ENCODE measurements around the gene CCDC50.

CCDC50 gene

DNA sequence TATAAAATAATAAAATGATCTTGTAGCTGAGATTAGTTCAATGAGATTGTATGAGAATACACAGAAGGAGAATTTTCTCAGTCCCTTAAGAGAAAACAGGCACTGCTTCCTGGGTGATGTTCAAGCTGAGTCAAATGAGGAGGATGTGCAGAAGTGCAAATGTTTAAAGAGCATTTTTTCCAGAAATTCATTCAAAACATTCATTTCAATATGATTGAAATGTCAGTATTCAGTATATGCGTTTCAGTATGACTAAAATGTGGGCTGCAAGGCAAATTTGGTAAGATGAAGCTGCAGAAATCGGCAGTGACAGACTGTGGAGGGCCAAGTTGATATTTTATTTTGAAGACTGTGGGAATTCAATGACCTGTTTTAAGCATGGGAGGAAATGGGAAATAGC, 112.5 kb downstream of the CCDC50 start:
- no peak overlapping the region for H3K4me3 ChIP-seq (ENCODE audit: low read length)
- no peak for TF ChIP-seq EZH2 (optimal IDR thresholded peaks at IDR 0.05; ENCODE audit: low read depth, low read length)
- H3F3A ChIP-seq (ENCODE audit: insufficient read depth, low read length), result no peaks in the 10 kb centered on the region
- H3K9me2 ChIP-seq (replicated peaks; ENCODE audit: insufficient read depth, low read length), result no peaks in the 10 kb centered on the region
- no peak overlapping the region for H3K27ac ChIP-seq (ENCODE audit: low read length)
- no peak overlapping the region for H2AFZ ChIP-seq (ENCODE audit: low read length)
- H3K27me3 ChIP-seq (replicated peaks; ENCODE audit: insufficient read depth, low read length), result no peaks in the 10 kb centered on the region
- no peaks in the 10 kb centered on the region for H3K9me3 ChIP-seq (replicated peaks; ENCODE audit: insufficient read depth, low read length)
- no peaks in the 10 kb centered on the region for H4K20me1 ChIP-seq (ENCODE audit: insufficient read depth, low read length)
- H3K79me2 ChIP-seq (ENCODE audit: low read length), result no peaks in the 10 kb centered on the region
- H3K36me3 ChIP-seq (replicated peaks; ENCODE audit: insufficient read depth, low read length), result no peaks in the 10 kb centered on the region
- no peaks in the 10 kb centered on the region for H3K4me1 ChIP-seq (ENCODE audit: low read length)
- no peak overlapping the region for H3K9ac ChIP-seq (ENCODE audit: low read length)
- DNase-seq, result no peak
- H3K4me2 ChIP-seq (ENCODE audit: low read depth, low read length), result no peak overlapping the region

DNA sequence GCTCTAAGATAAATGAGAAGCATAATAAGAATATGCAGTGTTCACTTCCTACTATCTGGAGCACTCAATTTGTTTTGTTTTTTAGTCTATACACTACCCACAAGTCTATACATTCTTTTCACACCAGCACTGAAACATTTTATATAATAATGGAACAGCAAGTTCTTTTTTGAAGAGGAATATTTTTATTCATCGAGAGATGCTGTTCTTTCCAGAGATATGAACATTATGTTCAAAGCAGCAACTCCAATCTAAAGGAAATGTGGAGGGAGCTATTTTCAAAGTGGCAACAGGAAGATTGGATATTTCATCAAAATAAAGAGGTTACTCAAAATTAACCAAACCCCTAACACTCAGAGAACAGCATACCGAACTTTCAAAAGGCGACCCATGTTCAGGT, 115.4 kb downstream of the CCDC50 start:
- Histone ChIP-seq H3K9me2 (replicated peaks; ENCODE audit: insufficient read depth, low read length) (no peaks in the 10 kb centered on the region), H3K9me3 (replicated peaks; ENCODE audit: insufficient read depth, low read length) (no peaks in the 10 kb centered on the region), H3K36me3 (replicated peaks; ENCODE audit: insufficient read depth, low read length) (no peaks in the 10 kb centered on the region), H3F3A (ENCODE audit: insufficient read depth, low read length) (no peaks in the 10 kb centered on the region), H3K4me2 (ENCODE audit: low read depth, low read length) (no peak overlapping the region), H3K79me2 (ENCODE audit: low read length) (no peaks in the 10 kb centered on the region), H3K4me1 (ENCODE audit: low read length) (no peaks in the 10 kb centered on the region), H2AFZ (ENCODE audit: low read length) (no peak overlapping the region), H3K27me3 (replicated peaks; ENCODE audit: insufficient read depth, low read length) (no peaks in the 10 kb centered on the region), H4K20me1 (ENCODE audit: insufficient read depth, low read length) (no peaks in the 10 kb centered on the region), H3K27ac (ENCODE audit: low read length) (no peak overlapping the region), H3K4me3 (ENCODE audit: low read length) (no peak overlapping the region), H3K9ac (ENCODE audit: low read length) (no peak overlapping the region)
- TF ChIP-seq EZH2phosphoT487 (IDR thresholded peaks at IDR 0.05; ENCODE audit: low read length) (no peak), EZH2 (optimal IDR thresholded peaks at IDR 0.05; ENCODE audit: low read depth, low read length) (no peak)
- TF ChIP-seq, protein P1, sequence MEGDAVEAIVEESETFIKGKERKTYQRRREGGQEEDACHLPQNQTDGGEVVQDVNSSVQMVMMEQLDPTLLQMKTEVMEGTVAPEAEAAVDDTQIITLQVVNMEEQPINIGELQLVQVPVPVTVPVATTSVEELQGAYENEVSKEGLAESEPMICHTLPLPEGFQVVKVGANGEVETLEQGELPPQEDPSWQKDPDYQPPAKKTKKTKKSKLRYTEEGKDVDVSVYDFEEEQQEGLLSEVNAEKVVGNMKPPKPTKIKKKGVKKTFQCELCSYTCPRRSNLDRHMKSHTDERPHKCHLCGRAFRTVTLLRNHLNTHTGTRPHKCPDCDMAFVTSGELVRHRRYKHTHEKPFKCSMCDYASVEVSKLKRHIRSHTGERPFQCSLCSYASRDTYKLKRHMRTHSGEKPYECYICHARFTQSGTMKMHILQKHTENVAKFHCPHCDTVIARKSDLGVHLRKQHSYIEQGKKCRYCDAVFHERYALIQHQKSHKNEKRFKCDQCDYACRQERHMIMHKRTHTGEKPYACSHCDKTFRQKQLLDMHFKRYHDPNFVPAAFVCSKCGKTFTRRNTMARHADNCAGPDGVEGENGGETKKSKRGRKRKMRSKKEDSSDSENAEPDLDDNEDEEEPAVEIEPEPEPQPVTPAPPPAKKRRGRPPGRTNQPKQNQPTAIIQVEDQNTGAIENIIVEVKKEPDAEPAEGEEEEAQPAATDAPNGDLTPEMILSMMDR (IDR thresholded peaks at IDR 0.05; ENCODE audit: low read length), result no peak
- no peak for DNase-seq
